ENCODE measurements around the gene CLHC1.

CLHC1 gene

DNA sequence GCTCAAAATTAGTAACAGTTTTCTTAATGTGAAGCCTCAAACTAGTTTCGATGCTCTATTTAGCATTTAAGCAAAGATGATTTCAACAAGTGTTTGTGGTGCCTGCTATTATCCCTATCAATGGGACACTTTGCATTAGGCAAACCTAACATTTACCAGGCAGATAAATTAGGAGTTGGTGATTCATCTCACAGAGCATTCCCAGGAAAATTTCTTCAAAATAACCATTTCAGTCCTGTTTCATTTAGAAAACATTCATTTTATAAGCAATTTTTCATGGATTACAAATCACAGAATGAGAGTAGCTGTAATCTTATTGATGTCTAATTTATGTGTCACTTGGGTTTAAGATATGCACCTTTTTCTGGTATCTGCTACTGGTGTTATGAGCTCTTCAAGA, 62.7 kb downstream of the CLHC1 start:
- DNase-seq (ENCODE audit: low spot score): no peak

DNA sequence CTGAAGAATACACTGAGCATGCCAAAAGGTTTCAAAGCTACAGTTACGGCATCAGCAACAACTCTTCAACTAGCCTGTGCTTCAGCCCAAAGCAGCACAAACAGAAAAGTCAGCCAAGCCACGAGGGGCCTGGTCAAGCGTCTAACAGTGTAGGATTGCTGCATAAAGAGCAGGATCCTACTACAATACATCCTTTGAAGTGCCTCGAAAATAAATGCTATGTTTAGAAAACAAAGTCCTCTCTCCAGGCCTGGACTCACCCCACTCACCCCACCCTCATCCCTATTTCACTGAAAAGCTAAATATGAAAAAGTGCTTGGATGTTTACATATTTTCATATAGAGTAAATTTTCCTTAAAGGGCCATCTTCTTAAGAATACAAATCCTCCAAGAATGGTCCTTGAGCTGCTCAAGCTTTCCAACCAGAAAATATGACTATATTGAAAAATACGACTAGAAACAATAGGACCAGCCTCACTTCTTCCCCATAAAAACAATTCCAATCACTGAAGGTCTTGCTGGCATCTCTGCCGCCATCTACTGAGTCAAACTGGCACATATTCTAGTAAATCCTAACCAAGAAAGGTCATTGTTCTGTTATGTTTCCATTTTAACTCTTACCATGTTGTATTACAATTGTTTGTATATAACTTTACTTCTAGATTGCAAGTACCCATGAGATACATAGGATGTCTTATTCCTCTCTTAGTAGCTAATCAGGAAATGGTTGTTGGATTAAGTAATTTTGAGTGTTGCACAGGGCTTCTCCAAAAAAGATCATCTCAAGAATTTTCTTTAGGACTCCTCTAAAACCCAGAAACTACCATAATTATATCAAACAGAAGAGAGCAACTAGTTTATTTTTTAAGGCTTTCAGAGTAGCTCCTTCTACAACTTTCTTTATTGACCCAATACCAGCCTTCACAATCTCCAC, 63.6 kb downstream of the CLHC1 start:
- peak; percentile 62 for DNase-seq (ENCODE audit: low spot score)

DNA sequence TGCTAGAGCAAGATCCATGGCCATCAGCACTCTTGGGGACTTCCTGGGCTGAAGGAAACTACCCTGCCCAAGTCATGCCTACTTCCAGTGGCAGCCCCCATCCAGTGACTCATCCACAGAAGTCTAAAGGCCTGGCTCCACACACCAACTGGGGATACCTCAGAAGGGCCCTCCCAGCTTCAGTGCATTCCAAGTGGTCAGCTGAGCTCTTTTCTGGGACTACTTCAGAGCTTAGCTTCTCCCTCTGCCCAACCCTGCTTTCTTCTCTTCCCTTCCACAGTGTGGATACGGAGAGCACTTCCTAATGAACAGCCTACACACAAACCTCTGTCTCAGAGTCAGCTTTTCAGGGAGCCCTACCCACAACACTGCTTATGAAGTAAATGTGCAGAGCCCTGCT, 66.5 kb downstream of the CLHC1 start:
- peak; percentile 19 for DNase-seq (ENCODE audit: low spot score)

DNA sequence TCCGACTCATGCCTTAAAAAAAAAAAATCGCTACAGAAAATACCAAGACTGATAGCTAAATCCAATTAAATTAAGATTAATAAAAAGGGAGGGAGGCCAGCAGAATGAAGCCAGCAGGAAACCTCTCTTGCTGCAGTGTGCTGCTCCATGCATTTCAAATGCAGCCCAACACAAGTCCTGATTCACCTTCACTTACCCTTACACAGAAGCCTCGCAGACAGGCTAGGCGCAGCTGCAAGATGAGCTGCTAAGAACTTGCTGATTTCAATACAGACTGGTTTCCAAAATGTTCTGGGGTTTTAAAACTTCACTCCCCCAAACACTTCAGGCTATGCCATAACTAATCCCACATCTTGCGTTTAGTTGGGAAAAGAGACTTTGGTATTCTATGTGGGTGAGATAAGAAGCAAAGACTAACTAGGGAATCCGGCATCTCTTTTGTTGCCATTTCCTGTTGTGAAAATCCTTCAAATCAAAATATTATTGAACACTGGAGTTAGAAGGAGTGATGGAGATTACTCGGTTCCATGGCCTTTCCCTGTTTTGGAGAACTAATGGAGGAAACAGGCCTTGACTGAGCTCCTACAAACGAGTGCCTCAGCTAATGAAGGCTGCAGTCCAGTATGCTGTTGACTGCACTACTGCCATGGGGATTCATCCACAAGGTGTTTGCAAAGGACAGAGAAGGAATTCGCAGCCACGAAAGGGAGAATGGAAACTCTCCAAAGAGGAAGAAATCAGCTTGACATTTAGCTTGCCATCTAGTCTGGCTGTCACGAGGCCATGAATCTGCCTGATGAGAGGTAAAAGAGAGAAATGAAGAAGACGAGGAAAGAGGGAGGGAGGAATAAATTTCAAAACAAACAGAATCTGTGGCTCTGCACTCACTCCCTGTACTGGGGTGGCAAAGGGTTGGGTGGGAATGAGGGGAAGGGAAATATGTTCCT, 67.3 kb downstream of the CLHC1 start:
- no peak for DNase-seq (ENCODE audit: low spot score)

DNA sequence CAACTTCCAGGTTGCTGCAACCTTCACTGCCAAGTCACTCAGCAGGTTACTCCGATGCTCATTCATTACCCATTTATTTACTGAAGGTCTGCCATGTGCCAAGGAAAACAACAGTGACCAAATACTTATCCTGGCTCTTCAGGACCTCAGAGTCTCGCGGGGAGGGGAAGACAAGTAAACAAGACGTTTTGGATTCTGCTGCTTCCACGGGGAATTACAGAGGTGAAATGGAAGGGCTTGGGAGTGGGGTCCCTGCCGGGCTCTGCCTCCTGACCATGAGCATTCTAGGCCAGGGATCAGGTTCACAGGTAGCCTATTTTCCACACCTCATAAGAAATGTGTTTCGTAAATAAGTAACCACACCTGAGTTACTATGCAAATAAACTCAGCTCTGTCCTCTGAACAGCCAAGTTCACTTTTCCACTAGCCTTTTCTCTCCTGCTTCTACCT, 68.1 kb downstream of the CLHC1 start:
- peak; percentile 32 for DNase-seq (ENCODE audit: low spot score)

DNA sequence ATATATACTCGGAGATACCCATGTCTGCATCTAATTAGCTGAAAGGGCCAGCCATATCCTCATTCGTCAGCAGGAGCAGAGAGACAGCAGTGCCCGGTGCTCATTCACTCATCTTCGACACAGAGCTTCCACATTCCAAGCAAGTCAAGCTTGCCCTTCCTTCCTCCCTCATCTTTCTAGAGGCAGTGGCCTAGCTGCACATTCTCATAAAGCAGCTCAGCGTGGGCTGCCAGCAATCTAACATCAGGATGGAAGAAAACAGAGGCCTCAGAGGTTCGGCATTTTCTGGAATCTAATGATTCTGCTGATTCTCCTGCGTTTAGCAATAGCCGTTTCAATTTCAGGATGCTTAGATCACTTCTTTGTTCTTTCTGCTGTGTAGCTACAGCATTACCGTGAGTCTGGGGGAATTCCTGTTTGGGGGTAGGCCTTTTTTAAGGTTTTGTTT, 68.8 kb downstream of the CLHC1 start:
- no peak for DNase-seq (ENCODE audit: low spot score)

DNA sequence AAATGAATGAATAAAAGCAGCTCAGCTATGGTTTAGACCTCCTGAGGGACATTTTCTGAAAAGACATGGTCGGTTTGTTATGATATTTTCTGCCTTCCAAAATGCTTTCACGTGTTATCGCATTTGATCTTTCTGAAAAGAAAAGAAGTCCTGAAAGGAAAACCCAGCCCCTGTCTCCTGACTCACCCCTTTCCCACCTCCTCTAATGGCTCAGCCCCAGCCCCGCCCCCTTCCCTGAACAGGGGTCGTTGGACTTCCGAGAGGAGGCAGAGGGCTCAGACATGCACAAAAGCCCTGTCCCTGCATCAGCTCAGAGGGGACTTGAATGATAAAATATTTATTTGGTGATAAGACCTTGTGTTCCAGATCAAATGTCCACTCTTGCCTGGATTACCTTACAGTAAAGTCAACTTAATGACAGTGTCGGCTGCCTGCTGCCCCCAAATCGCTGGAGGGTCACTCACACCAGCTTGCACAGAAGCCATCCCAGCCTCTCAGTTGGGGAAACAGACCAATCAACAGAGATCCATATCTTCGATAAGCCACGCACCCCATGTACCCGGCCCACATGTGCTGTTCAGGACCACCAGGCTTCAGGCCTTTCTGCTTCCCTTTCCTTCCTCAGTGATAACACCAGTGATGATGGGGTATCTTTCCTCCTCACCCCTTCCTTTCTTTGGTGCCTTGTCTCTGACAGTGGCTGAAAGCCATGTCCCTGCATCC, 69.6 kb downstream of the CLHC1 start:
- no peak for DNase-seq (ENCODE audit: low spot score)

DNA sequence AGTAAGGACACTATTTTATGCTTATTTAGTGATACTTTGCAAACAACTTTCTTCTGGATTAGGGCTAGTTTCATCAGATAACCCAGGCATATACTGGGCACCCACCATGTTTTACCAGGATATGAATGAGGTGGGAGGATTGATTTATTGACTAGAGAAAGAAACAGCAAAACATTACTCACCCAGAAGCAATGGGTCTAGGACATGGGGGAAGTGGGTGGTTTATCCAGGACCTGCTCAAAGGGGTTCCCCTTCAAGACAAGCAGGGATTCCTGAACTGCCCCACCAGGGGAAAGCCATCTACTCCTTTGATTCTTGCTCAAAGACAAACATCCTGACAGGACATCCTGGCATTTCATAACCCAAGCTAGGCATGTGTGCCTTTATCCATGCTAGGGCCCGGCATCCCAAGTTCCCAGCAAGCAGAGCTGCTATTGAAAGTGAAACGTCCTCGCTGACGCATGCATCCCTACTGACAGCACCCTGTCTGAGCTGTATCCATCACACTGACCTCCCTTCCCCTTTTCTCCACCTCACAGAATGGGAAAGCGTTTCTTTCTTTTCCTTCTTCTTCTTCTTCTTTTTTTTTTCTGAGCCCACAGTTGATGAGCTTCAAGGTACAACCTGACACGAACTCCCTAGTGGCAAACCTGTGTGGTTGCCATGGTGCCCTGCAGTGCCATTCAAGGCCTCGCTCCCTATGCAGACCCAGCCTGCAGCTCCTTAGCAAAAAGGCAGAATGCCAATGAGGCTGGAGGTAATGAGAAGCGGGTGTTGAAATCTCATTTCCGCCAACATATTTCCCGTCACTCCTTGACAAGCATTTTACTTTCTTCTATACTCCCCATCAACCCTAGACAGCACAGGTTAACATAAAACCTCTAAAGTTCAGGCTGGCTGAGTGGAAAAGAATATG, 70.5 kb downstream of the CLHC1 start:
- DNase-seq (ENCODE audit: low spot score): no peak

DNA sequence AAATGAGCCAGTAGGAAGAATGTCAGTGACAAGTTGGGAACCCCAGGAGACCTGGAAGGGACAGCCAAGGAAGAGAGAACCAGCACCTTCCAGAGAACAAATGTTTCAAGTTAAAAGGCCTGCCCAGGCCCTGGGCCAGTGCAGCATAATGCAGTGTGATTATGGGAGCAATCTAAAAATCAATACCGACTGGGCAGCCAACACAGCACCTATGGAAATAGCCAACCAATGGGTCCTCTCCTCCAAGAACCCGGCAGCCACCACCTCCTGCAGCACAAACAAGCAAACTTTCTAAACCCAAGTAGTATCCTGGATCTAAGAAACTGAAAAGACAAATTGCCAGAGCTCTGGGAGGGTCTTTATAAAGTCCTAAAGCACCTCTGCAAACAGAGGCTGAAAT, 71.7 kb downstream of the CLHC1 start:
- no peak for DNase-seq (ENCODE audit: low spot score)

DNA sequence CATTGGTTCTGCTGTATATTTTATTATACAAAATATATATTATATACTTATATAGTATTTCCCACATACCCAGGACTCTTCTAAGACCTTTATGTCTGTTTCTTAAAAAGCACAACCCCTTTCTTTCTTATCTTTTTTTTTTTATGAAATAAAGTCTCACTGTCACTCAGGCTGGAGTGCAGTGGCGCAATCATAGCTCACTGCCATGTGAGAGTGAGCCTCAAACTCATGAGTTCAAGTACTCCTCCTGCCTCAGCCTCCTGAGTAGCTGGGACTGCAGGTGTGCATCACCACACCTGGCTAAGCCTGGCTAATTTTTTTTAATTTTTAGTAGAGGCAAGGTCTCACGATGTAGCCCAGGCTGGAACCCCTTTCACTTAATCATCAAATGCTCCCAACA, 72.3 kb downstream of the CLHC1 start:
- no peak for DNase-seq (ENCODE audit: low spot score)

DNA sequence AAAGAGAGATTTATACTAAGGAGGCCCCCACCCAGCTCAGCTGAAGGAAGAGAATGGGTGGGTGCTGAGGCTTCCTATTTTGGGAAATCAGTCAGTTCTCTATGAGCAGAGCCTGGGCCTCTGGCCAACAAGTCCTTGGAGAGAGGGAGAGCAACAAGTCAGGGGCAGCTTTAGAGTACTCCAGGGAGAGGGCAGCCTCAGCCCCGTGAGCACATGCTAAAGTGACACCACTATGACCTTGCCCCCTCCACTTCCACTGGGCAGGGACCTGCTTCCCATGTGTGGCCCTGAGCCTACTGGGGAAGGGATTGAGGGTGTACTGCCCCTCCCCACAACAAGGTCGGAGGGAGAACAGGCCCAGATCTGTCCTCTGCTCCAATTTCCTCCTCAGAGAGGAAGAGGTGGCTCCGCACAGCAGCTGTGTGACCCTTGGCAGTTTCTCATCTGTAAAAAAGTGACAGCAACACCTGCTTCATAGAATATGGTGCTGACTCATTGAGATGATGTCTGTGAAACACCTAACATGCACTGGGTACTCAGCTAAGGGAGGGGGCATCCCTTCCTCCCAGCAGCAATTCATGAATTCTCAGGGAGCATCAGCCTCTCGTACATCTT, 72.9 kb downstream of the CLHC1 start:
- no peak for DNase-seq (ENCODE audit: low spot score)

DNA sequence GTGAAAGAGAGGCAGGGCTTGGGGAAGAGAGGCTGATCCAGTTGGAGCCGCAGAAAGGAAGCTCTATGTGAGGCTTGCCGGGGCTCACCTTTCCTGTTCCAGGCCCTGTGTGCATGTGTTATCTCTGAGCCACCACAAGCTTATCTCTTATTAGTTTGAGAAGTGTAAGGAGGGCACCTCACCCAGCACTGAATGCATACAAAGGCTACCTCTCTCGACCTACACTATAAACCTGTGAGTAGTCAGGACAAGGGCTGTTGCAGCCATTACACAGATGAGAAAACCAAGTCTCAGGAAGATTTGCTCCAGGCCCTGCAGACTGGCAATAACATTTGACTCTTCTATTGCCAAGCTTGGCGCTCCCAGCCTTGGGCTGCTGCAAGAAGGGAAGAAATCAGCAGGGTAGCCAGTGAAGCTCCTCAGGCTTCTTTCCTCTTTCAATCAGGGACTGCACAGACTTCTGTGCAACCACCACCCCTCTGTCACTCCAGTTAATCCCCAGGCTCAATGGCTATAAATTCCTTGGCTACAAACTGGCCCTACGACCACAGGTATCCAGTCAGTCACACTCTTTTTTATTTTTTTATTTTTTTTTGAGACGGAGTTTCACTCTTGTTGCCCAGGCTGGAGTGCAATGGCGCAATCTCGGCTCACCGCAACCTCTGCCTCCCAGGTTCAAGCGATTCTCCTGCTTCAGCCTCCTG, 73.8 kb downstream of the CLHC1 start:
- DNase-seq (ENCODE audit: low spot score): no peak

DNA sequence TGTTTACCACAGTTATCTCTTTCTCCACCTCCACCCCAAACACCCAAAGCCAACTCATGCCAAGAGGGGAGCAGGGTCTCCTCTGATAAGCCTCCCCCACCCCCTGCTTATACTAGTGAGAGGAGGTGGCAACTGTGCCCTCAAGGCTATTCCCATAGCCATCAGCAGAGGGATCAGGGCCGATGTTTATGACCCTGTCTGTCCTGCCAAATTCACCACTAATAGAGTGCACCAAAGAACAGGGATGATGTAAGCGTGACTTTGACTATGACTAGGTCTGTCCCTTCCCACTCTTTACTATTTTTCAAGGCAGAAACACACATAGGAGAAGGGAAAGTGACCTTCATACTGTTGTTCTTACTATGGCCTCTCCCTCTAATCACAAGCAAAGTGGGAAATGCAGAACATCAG, 74.6 kb downstream of the CLHC1 start:
- DNase-seq (ENCODE audit: low spot score): no peak

DNA sequence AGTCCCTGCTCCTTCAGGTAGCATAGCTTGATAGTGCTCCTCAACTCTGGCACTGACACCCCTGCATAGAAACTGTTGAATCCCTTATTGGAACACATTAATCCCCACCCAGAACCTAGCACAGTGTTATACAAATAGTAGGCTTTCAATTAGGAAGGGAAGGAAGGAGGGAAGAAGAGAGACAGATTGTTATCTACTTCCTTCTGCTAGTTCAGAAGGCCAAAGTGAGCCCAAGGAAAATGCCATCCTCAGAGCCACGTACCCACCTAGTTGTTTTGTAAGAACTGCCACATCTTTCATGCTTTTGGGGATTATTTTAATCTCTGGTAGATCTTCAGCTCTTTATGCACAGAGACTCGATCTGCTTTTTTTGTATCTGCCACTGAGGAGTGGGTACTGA, 75.1 kb downstream of the CLHC1 start:
- no peak for DNase-seq (ENCODE audit: low spot score)

DNA sequence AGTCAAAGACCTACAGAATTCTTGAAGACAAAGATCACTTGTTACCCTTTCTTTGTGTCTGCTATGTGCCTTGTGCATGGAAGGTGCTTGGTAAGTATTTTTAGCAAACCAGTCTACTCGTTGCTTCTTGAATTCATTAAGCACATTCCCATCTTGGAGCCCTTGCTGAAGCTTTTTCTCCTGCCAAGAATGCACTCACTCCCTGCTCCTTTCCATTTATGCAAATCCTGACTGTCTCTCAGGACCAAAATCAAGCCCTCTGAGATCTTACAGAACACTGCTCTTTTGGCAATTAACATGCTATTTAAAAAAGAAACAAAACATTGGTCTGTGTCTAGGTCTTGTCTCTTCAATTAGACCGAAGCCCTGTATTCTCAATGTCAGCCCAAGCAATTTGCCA, 75.8 kb downstream of the CLHC1 start:
- DNase-seq (ENCODE audit: low spot score): no peak

DNA sequence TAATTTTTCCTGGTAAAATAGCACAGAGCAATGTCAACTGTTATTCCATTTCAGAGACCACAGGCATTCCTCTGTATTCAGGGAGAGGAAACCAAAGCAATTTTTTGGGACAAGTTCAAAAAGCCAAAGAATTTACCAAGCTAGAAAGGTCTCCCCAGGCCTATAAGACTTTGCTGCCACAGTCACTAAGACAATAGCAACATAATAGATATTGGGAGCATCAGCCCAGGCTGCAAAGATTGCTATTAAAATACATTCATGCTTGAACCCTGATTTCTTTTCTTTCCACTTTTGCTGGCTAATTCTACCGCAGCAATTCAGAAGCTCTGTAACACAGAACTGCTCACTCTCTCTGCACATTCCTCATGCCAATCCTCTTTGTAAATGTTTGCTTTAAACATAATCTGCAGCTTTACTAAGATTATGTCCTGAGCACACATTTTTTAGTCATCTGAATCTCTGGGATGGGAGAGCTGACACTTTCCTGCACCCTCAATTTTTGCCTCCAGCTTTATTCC, 76.3 kb downstream of the CLHC1 start:
- no peak for DNase-seq (ENCODE audit: low spot score)

DNA sequence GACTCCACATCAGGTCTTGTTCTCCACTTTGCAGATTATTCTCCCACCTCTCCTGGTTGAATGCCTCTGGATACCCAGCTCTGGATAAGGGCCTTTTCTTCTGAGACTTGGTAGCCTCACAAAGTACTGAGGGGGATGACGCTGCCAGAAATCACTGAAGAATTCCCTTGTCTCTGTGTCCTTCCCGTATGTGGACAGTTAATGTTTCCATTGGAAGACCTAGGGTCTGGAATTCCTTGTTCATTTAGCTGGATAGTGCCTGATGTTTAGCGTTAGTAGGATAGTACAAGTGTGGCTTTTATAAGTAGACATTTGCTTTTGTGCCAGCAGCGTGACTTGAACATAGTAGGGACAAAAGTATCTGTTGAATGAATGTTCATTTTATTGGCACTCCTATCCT, 76.9 kb downstream of the CLHC1 start:
- DNase-seq (ENCODE audit: low spot score): no peak

DNA sequence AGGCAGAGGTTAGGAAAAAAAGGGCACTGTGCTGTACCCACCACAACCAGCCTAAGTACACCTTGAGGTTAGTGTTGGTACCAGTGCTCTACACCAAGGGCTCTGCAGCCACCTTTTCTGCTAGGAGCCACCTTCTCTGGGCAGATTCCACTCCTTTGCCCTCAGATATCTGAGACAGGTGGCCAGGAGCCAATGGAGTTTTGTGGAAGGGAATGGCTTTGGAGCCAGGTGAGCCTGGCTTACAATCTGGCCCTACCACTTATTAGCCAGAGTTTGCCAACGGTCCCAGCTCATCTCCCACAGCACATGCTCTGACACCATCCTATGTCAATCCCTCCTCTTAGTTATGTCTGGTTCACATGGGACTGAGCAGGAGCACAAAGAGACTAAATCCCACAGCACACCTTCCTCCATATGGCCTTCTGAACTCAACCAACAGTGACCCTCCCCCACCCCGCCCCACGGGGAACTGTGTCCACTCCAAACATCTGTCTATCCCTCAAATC, 77.5 kb downstream of the CLHC1 start:
- DNase-seq (ENCODE audit: low spot score): no peak

DNA sequence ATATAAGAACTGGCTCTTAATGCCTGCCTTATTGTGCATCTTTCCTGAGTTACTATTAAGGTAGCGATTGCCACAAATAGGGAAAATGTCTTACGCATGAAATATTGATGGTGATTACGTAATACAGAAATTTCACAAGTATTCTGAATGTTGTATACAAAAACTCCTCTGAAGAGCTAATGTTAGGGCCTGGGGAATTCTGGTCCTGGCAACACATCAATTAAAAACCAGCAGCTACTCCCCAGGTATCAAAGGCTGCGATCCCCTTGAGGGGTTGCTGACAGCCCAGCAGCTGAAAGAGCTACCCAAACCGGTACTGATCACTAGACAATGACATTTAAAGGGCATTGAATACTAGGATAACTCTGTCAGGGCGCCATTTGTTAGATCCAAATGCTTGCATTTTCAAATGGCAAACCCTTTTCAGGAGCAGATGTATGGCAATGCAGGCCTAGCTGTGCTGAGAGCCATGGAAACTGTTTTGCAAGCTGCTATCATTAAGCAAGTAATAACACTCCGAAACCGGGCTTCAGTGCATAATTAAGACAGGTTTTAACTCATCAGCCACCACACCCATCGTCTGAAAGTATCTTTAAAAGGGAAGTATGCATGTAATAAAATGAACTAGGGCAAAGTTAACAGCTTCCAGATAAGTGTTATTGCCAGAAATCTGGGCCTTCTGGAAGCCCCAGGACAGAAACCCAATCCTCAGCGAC, 78.4 kb downstream of the CLHC1 start:
- no peak for DNase-seq (ENCODE audit: low spot score)

Measured in LoVo (cell line).